Measurements from ENCODE around the gene RUNDC3A. TPM values are rescaled to one million over a fixed set of nuclear protein-coding genes. Genes with fewer than 3 reads are reported as not detected.

Gene RUNDC3A
- total and polyA plus RNA-seq, 2 of the 13 experiments (the other 11 are each of a cell fraction or from before 2014, with no cell fraction given) = 0.25 TPM; not detected in 1

GRCh38 chr17:44354582-44355561, 46.5 kb downstream of the RUNDC3A start (continued):
- TF ChIP-seq AHR (CRISPR knock-in tag; IDR thresholded peaks at IDR 0.05) (no peak), ZNF788 (CRISPR knock-in tag; IDR thresholded peaks at IDR 0.05; ENCODE audit: borderline replicate concordance) (peak; percentile 68), WIZ (CRISPR knock-in tag; IDR thresholded peaks at IDR 0.05) (no peak), NCOA5 (CRISPR knock-in tag; IDR thresholded peaks at IDR 0.05) (no peak), NR1H2 (CRISPR knock-in tag; IDR thresholded peaks at IDR 0.05; ENCODE audit: borderline replicate concordance, low read depth) (no peak), GABPB1 (CRISPR knock-in tag; IDR thresholded peaks at IDR 0.05) (peak; percentile 85), RARA (CRISPR knock-in tag; IDR thresholded peaks at IDR 0.05) (no peak), ZNF790 (CRISPR knock-in tag; IDR thresholded peaks at IDR 0.05; ENCODE audit: borderline replicate concordance) (no peak), YY1 (IDR thresholded peaks at IDR 0.05; ENCODE audit: insufficient read depth, insufficient replicate concordance, low read depth, low read length) (peak; percentile 64), ZFX (CRISPR knock-in tag; IDR thresholded peaks at IDR 0.05; ENCODE audit: low read depth) (peak; percentile 90), FOXJ3 (CRISPR knock-in tag; IDR thresholded peaks at IDR 0.05; ENCODE audit: borderline replicate concordance) (no peak), FOXA3 (CRISPR knock-in tag; IDR thresholded peaks at IDR 0.05) (0 out of 2 replicates have a peak, but pooled peaks have one; percentile 19), SPEN (CRISPR knock-in tag; IDR thresholded peaks at IDR 0.05; ENCODE audit: low read depth) (0 out of 2 replicates have a peak, but pooled peaks have one; percentile 41), SKI (IDR thresholded peaks at IDR 0.05; ENCODE audit: partially characterized antibody) (peak; percentile 50), HDAC2 (CRISPR knock-in tag; IDR thresholded peaks at IDR 0.05) (no peak), CREB1 (IDR thresholded peaks at IDR 0.05) (no peak), CREB1 (CRISPR knock-in tag; IDR thresholded peaks at IDR 0.05) (no peak), CSRNP2 (CRISPR knock-in tag; conservative IDR thresholded peaks at IDR 0.05; ENCODE audit: low read depth) (no peak), ZNF253 (CRISPR knock-in tag; IDR thresholded peaks at IDR 0.05; ENCODE audit: borderline replicate concordance) (no peak)
- TF ChIP-seq, protein P1, sequence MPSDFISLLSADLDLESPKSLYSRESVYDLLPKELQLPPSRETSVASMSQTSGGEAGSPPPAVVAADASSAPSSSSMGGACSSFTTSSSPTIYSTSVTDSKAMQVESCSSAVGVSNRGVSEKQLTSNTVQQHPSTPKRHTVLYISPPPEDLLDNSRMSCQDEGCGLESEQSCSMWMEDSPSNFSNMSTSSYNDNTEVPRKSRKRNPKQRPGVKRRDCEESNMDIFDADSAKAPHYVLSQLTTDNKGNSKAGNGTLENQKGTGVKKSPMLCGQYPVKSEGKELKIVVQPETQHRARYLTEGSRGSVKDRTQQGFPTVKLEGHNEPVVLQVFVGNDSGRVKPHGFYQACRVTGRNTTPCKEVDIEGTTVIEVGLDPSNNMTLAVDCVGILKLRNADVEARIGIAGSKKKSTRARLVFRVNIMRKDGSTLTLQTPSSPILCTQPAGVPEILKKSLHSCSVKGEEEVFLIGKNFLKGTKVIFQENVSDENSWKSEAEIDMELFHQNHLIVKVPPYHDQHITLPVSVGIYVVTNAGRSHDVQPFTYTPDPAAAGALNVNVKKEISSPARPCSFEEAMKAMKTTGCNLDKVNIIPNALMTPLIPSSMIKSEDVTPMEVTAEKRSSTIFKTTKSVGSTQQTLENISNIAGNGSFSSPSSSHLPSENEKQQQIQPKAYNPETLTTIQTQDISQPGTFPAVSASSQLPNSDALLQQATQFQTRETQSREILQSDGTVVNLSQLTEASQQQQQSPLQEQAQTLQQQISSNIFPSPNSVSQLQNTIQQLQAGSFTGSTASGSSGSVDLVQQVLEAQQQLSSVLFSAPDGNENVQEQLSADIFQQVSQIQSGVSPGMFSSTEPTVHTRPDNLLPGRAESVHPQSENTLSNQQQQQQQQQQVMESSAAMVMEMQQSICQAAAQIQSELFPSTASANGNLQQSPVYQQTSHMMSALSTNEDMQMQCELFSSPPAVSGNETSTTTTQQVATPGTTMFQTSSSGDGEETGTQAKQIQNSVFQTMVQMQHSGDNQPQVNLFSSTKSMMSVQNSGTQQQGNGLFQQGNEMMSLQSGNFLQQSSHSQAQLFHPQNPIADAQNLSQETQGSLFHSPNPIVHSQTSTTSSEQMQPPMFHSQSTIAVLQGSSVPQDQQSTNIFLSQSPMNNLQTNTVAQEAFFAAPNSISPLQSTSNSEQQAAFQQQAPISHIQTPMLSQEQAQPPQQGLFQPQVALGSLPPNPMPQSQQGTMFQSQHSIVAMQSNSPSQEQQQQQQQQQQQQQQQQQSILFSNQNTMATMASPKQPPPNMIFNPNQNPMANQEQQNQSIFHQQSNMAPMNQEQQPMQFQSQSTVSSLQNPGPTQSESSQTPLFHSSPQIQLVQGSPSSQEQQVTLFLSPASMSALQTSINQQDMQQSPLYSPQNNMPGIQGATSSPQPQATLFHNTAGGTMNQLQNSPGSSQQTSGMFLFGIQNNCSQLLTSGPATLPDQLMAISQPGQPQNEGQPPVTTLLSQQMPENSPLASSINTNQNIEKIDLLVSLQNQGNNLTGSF (CRISPR knock-in tag; IDR thresholded peaks at IDR 0.05) = no peak
- TF ChIP-seq, protein P2, sequence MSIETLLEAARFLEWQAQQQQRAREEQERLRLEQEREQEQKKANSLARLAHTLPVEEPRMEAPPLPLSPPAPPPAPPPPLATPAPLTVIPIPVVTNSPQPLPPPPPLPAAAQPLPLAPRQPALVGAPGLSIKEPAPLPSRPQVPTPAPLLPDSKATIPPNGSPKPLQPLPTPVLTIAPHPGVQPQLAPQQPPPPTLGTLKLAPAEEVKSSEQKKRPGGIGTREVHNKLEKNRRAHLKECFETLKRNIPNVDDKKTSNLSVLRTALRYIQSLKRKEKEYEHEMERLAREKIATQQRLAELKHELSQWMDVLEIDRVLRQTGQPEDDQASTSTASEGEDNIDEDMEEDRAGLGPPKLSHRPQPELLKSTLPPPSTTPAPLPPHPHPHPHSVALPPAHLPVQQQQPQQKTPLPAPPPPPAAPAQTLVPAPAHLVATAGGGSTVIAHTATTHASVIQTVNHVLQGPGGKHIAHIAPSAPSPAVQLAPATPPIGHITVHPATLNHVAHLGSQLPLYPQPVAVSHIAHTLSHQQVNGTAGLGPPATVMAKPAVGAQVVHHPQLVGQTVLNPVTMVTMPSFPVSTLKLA (IDR thresholded peaks at IDR 0.05) = no peak
